GM19452 (cell line): ENCODE data around the gene EIF4G3.

Source experiments
- ATAC-seq: cut with Tn5 transposase; IDR thresholded peaks from one replicate; pipeline ENCODE4 v1.9.1; 2021; ENCODE audit not compliant: unreplicated experiment

Gene EIF4G3

DNA sequence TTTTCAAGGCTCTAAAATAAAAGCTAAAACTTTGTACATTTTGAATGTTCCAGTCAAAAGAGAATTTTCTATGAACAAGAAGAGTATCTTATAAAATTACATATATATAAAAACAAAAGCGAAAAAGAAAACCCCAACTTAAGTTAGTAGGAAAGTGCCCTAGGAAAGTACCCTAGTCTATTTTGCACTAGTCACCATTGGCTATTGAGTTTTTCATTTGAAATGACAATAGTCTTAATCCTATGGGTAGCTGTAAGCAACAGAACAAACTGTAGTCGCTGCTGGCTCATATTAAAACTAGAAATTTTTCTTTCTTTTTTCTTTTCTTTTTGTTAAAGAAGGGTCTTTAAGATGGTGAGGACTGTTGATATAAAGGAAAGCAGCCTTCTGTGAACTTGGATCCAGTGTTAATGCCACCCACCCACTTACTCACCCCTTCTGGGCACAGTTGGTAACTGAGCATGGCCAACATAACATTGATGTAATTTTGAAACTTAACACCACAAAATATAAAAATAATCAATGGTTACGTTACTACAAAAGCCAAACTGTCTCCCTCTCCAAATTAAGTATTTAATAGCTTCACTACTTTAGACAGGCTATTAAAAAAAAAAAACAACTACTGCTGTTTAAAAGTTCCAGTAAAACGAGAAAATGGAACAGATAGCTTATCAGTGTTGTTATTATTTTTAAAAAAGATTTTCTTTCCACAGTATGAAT lies 177.0 kb downstream of the EIF4G3 start:
- no peak for ATAC-seq

- no peak for ATAC-seq
Measured at GRCh38 chr1:20998826-20999225, 177.9 kb downstream of the EIF4G3 start.

DNA sequence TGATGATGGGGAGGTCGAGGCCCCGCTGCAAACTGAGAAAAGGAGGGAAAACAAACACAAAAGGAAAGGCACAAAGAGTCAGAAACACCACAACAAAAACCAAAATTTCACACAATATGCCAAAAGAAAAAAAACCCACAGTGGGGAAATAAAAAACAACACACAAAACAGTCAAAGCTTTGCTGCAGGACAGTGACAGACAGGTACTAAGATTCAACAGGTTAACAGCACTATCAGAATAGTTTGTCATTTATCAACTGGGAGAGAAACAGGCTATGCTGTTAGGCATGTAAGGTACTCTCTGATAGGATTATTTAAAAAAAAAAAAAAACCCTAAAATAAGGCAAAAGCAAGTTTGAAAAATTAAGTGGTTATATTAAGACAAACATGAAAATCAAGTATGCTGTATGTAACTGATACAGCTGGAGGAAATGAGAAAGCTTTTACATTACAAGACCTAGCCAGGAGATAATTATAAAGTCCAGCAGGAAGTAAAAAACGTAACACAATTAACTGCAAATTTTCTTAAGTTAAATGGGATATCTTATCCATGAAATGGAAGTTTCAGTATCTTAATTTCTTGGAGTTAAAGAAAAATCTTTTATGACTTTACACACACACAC lies 179.0 kb downstream of the EIF4G3 start:
- no peak for ATAC-seq

DNA sequence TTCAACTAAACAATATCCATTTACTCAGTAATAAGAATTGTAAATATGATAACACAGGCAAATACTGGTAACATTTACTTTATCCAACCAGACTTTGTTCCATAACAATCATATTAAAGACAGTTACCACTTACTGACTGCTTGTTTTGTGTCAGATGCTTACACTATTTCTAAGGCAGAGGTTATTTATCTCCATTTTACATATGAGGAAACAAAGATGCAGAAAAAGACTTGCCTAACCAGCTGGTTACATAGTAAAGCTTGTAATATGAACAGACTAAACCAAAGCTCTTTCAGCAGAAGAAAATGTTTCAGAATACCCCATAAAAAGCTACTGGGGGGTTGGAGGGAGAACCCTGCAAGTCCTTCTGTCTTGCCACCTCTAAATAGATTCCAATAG lies 180.1 kb downstream of the EIF4G3 start:
- no peak for ATAC-seq

DNA sequence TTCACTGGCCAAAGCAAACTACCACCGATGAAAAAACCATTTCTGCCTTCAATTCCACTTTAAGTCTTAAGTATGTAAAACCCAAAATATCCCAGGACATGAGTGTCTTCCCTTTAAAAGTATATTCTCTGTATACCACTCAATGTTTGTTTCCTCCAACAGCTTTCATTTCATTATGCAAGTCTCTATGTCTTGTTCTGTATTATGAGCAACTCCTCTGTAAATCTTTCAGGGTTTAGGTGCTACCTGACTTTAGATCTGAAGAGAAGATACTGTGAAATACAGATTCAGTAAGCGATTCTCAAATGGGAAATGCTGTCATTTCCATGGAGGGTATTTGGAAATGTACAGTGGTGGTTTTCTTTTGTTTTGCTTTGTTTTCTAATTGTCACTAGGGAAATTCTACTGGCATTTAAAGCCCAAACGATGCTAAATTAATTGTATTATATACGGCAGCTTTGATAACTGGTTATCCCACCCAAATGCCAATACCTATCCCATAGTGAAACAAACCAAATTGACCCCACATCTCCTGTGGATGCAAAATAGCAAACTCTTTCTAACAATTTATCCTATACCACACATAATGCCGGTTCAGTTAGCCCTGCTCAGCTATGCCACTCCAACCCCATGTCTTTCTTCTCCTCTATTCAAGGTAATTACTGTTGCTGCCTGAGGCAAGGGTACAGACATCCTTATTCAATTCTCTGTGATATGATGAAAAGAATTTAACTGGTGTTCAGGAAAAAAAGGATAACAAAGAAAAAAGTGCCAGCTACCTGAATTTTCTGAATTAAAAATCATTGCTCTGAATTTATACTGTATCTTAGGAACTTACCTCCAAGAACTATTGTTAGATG lies 182.8 kb downstream of the EIF4G3 start:
- no peak for ATAC-seq

- no peak for ATAC-seq
Measured at GRCh38 chr1:20992322-20993056, 184.2 kb downstream of the EIF4G3 start.

DNA sequence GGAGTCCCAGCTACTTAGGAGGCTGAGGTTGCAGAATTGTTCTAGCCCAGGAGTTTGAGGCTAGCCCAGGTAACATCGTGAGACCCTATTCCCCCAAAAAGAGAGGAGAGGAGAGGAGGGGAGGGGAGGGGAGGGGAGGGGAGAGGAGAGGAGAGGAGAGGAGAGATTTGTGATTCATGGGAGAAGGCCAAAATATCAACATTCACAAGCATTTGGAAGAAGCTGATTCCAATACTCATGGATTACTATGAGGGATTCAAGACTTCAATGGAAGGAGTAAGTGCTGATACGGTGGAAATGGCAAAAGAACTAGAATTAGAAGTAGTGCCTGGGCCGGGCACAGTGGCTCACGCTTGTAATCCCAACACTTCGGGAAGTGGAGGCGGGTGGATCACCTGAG lies 187.8 kb downstream of the EIF4G3 start:
- ATAC-seq, result no peak

DNA sequence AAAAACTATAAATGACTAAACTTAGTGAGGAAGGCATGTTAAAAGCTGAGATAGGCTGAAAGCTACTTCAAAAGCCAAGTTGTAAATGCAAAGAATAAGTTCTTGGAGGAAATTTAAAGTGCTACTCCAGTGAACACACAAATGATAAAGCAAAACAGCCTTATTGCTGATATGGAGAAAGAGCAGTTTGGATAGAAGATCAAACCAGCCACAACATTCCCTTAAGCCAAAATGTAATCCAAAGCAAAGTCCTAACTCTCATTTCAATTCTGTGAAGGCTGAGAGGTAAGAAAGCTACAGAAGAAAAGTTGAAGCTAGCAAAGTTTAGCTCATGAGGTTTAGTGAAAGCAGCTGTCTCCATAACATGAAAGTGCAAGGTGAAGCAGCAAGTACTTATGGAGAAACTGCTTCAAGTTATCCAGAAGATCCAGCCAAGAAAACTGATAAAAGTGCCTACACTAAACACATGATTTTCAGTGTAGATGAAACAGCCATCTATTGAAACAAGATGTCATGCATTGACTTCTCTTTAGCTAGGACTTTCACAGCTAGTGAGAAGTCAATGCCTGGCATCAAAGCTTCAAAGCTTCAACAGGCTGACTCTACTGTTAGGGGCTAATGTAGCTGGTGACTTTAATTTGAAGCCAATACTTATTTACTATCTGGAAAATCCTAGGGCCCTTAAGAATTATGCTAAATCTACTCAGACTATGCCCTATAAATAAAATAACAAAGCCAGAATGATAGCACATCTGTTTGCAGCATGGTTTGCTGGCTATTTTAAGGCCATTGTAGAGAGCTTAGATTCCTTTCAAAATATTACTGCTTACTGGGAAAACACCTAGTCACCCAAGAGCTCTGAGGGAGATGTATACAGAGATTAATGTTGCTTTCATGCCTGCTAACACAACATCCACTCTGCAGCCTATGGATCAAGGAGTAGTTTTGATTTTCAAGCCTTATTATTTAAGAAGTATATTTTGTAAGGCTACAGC lies 188.6 kb downstream of the EIF4G3 start:
- ATAC-seq, result no peak

DNA sequence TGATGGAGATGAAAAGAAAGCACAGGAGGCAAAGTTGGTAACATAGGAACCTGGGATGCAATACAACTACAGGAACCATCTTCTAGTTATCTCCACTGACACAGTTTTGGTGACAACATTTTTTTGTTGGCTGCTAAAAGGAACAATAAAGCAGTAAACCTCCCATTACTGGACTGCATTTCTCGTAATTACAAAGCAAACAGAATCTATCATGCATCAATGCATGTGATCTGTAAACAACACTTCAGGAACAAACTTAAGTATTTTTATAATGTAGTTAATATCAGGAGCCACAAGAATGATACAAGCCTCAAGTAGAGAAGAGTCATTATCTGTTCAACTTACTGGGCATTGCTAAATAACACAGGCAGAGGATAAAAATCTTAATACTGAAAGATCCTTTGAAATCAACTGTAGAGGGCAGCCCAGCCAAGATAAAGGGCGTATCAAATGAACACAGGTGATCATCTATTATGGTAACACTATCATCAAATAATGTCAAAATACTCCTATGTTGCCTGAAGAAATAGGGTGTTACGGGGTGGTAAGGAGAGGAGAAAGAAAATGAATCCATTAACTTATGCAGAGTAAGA lies 193.3 kb downstream of the EIF4G3 start:
- ATAC-seq, result no peak

- ATAC-seq, result no peak
Measured at GRCh38 chr1:20982316-20982715, 194.4 kb downstream of the EIF4G3 start.

DNA sequence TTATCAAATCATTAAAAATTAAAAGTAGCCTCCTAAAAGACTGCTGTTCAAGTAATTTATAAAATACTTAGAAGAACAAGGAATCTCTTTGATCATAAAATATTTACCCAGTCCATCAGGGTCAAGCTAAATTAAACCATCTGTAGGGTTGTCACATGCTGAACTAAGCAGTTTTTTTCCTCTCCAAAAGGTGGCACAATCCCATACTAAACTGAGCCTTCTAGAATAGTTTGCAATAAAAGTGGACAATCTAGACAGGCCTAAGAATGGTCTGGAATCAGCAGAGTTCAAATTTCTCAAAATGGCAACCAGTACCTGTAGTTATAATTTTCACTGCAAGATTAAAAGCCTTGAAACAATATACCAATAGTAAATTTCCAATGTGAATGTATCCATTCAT lies 194.8 kb downstream of the EIF4G3 start:
- ATAC-seq, result no peak

DNA sequence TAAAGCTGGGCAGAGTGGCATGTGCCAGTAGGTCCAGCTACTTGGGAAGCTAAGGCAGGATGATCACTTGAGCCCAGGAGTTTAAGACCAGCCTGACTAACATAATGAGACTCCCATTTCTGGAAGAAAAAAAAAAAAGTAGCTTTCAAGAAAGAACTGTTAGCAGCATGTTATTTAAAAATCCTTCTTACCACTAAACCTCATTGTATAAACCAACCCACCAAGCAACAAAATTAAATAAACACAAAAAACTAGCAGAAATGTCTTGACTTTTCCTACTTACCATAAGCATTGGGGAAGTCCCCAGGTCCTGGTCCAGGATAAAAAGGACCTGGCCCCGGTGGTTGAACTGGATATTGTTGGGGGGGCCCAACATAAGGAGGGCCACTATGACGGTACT lies 196.6 kb downstream of the EIF4G3 start:
- no peak for ATAC-seq

GRCh38 chr1:20978413-20978812 lies 198.3 kb downstream of the EIF4G3 start:
- ATAC-seq, result no peak

DNA sequence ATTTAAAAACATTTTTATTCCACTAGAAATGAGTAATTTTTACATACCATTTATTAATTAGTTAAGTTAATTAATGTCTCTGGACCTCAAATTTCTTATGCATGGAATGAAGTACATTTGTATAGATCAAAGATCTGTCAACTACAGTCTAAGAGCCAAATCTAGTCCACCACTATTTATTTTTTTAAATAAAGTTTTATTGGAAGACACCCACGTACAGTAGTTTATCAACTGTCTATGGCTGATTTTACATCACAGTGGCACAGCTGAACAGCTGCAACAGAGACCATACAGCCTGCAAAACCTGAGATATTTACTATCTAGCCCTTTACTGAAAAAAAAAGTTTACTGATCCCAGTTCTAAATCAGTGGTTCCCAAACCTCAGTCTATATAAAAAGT lies 201.0 kb downstream of the EIF4G3 start:
- ATAC-seq, result no peak

DNA sequence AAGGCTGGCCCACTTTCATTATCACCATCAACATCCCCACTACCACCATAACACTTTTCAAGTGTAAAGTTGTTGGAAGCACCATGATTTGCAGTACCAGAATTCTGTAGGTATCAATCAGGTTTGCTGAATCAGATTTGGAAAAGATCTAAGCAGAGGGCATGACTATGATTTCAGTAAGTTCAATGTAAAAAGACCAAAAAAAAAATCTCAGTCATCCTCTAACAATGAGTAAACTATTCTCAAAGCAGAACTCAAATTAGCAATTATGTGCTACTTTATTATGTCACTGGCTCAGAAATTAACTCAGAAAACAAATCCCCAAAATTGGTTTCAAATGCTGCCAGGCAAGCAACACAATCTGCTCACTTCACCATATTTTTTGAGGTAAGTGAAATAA lies 201.7 kb downstream of the EIF4G3 start:
- no peak for ATAC-seq

- ATAC-seq, result no peak
Measured at GRCh38 chr1:20974069-20974468, 202.6 kb downstream of the EIF4G3 start.

DNA sequence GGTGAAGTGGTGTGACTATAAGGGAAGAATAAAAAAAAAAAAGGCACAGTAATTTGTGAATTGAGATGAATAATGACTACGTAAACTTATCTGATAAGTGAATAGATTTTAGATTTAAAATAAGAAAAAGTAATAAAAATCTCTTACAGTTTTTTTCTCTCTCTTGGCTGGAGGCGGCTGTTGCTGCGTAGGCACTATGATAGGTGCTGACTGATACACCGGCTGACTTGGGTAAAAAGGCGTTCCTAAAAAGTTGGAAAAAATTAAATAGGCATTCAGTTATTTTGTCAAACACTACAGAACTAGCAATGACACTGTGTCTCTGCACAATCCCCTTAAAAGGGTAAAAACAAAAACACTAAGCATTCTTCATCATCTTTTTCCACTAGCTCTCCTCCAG lies 203.8 kb downstream of the EIF4G3 start:
- no peak for ATAC-seq

- peak; percentile 80 for ATAC-seq
Measured at GRCh38 chr1:20964540-20965484, 211.9 kb downstream of the EIF4G3 start.
